ENCODE results near the gene CDH4.

CDH4 gene

GRCh38 chr20:61299104-61299503, 47.0 kb downstream of the CDH4 start:
- no peaks in the 10 kb centered on the region for H3K9me3 ChIP-seq (ENCODE audit: insufficient read depth, low read depth, low read length)
- no CpG with 5 or more reads among the region's 11 CpGs for WGBS (ENCODE audit: extremely low coverage, insufficient coverage, insufficient read length)
- no peak overlapping the region for H3K23ac ChIP-seq (ENCODE audit: low read length)
- H3K79me1 ChIP-seq (ENCODE audit: low read length): no peaks in the 10 kb centered on the region
- no peak overlapping the region for H3K4me3 ChIP-seq (ENCODE audit: low read depth, low read length)
- H3K4ac ChIP-seq (ENCODE audit: low read depth, low read length): no peak overlapping the region
- no peak overlapping the region for H2BK120ac ChIP-seq (ENCODE audit: insufficient read depth, low read length, poor library complexity)
- no peak overlapping the region for H4K8ac ChIP-seq (ENCODE audit: low read depth, low read length)
- DNase-seq: no peak
- no peak overlapping the region for H2AFZ ChIP-seq (ENCODE audit: insufficient read depth, low read length, poor library complexity)
- no peak overlapping the region for H3K4me2 ChIP-seq (ENCODE audit: low read length)
- no peak overlapping the region for H2AK5ac ChIP-seq (ENCODE audit: low read length)
- H4K12ac ChIP-seq (ENCODE audit: low read depth, low read length): no peak overlapping the region
- no peaks in the 10 kb centered on the region for H3K79me2 ChIP-seq (ENCODE audit: control insufficient read depth, insufficient read depth, low read length, poor library complexity)
- H3K36me3 ChIP-seq (ENCODE audit: control insufficient read depth in 1 of 2, insufficient read depth in 2 of 2, low read length in 2 of 2): no peaks in the 10 kb centered on the region
- H2BK12ac ChIP-seq (ENCODE audit: low read length): no peak overlapping the region
- no peaks in the 10 kb centered on the region for H3K27me3 ChIP-seq (ENCODE audit: insufficient read depth, low read length)
- H3K27ac ChIP-seq (ENCODE audit: low read depth, low read length): no peak overlapping the region
- no peaks in the 10 kb centered on the region for H3K4me1 ChIP-seq (ENCODE audit: control insufficient read depth in 1 of 2, insufficient read depth in 2 of 2, low read length in 2 of 2)
- no peak overlapping the region for H4K91ac ChIP-seq (ENCODE audit: low read depth, low read length)
- no peak overlapping the region for H3K18ac ChIP-seq (ENCODE audit: low read length)
- no peak overlapping the region for H3K14ac ChIP-seq (ENCODE audit: low read length)
- H3K9ac ChIP-seq (ENCODE audit: low read length): no peak overlapping the region
- no peak overlapping the region for H2BK5ac ChIP-seq (ENCODE audit: low read depth, low read length, poor library complexity)

- H2AK5ac ChIP-seq (ENCODE audit: low read length): no peak overlapping the region
- no peak overlapping the region for H4K91ac ChIP-seq (ENCODE audit: low read depth, low read length)
- H2BK5ac ChIP-seq (ENCODE audit: low read depth, low read length, poor library complexity): no peak overlapping the region
- no peaks in the 10 kb centered on the region for H3K36me3 ChIP-seq (ENCODE audit: control insufficient read depth in 1 of 2, insufficient read depth in 2 of 2, low read length in 2 of 2)
- no peak overlapping the region for H3K18ac ChIP-seq (ENCODE audit: low read length)
- no peak overlapping the region for H3K4ac ChIP-seq (ENCODE audit: low read depth, low read length)
- no peak overlapping the region for H4K8ac ChIP-seq (ENCODE audit: low read depth, low read length)
- no CpG with 5 or more reads among the region's 7 CpGs for WGBS (ENCODE audit: extremely low coverage, insufficient coverage, insufficient read length)
- no peak overlapping the region for H3K4me2 ChIP-seq (ENCODE audit: low read length)
- no peak overlapping the region for H2AFZ ChIP-seq (ENCODE audit: insufficient read depth, low read length, poor library complexity)
- H3K27me3 ChIP-seq (ENCODE audit: insufficient read depth, low read length): no peaks in the 10 kb centered on the region
- no peaks in the 10 kb centered on the region for H3K79me2 ChIP-seq (ENCODE audit: control insufficient read depth, insufficient read depth, low read length, poor library complexity)
- H3K14ac ChIP-seq (ENCODE audit: low read length): no peak overlapping the region
- no peak overlapping the region for H2BK12ac ChIP-seq (ENCODE audit: low read length)
- H2BK120ac ChIP-seq (ENCODE audit: insufficient read depth, low read length, poor library complexity): no peak overlapping the region
- H3K23ac ChIP-seq (ENCODE audit: low read length): no peak overlapping the region
- no peaks in the 10 kb centered on the region for H3K79me1 ChIP-seq (ENCODE audit: low read length)
- DNase-seq: no peak
- H3K27ac ChIP-seq (ENCODE audit: low read depth, low read length): no peak overlapping the region
- no peak overlapping the region for H3K9ac ChIP-seq (ENCODE audit: low read length)
- H4K12ac ChIP-seq (ENCODE audit: low read depth, low read length): no peak overlapping the region
- H3K4me1 ChIP-seq (ENCODE audit: control insufficient read depth in 1 of 2, insufficient read depth in 2 of 2, low read length in 2 of 2): no peaks in the 10 kb centered on the region
- H3K9me3 ChIP-seq (ENCODE audit: insufficient read depth, low read depth, low read length): peaks cover 1% of the 10 kb centered on the region
- no peak overlapping the region for H3K4me3 ChIP-seq (ENCODE audit: low read depth, low read length)
Observed at GRCh38 chr20:61299618-61300017, 47.6 kb downstream of the CDH4 start.

- Histone ChIP-seq H3K9ac (ENCODE audit: low read length) (no peak overlapping the region), H3K4me2 (ENCODE audit: low read length) (no peak overlapping the region), H3K27ac (ENCODE audit: low read depth, low read length) (no peak overlapping the region), H3K79me2 (ENCODE audit: control insufficient read depth, insufficient read depth, low read length, poor library complexity) (no peaks in the 10 kb centered on the region), H2BK120ac (ENCODE audit: insufficient read depth, low read length, poor library complexity) (no peak overlapping the region), H3K27me3 (ENCODE audit: insufficient read depth, low read length) (no peaks in the 10 kb centered on the region), H2AFZ (ENCODE audit: insufficient read depth, low read length, poor library complexity) (no peak overlapping the region), H3K4ac (ENCODE audit: low read depth, low read length) (no peak overlapping the region), H3K18ac (ENCODE audit: low read length) (no peak overlapping the region), H4K8ac (ENCODE audit: low read depth, low read length) (no peak overlapping the region), H3K23ac (ENCODE audit: low read length) (no peak overlapping the region), H3K36me3 (ENCODE audit: control insufficient read depth in 1 of 2, insufficient read depth in 2 of 2, low read length in 2 of 2) (no peaks in the 10 kb centered on the region), H3K4me3 (ENCODE audit: low read depth, low read length) (no peak overlapping the region), H2BK5ac (ENCODE audit: low read depth, low read length, poor library complexity) (no peak overlapping the region), H4K12ac (ENCODE audit: low read depth, low read length) (no peak overlapping the region), H2BK12ac (ENCODE audit: low read length) (no peak overlapping the region), H3K9me3 (ENCODE audit: insufficient read depth, low read depth, low read length) (peaks cover 4% of the 10 kb centered on the region), H4K91ac (ENCODE audit: low read depth, low read length) (no peak overlapping the region), H3K4me1 (ENCODE audit: control insufficient read depth in 1 of 2, insufficient read depth in 2 of 2, low read length in 2 of 2) (no peaks in the 10 kb centered on the region), H3K79me1 (ENCODE audit: low read length) (no peaks in the 10 kb centered on the region), H2AK5ac (ENCODE audit: low read length) (no peak overlapping the region), H3K14ac (ENCODE audit: low read length) (no peak overlapping the region)
- no CpG with 5 or more reads among the region's 14 CpGs for WGBS (ENCODE audit: extremely low coverage, insufficient coverage, insufficient read length)
- DNase-seq: no peak
Observed at GRCh38 chr20:61300293-61300692, 48.2 kb downstream of the CDH4 start.

GRCh38 chr20:61300709-61301108, 48.6 kb downstream of the CDH4 start:
- Histone ChIP-seq H3K27me3 (ENCODE audit: insufficient read depth, low read length) (no peaks in the 10 kb centered on the region), H3K4me1 (ENCODE audit: control insufficient read depth in 1 of 2, insufficient read depth in 2 of 2, low read length in 2 of 2) (no peaks in the 10 kb centered on the region), H3K18ac (ENCODE audit: low read length) (no peak overlapping the region), H2AK5ac (ENCODE audit: low read length) (no peak overlapping the region), H4K12ac (ENCODE audit: low read depth, low read length) (no peak overlapping the region), H2BK120ac (ENCODE audit: insufficient read depth, low read length, poor library complexity) (no peak overlapping the region), H3K23ac (ENCODE audit: low read length) (no peak overlapping the region), H3K14ac (ENCODE audit: low read length) (no peak overlapping the region), H3K9ac (ENCODE audit: low read length) (no peak overlapping the region), H3K79me2 (ENCODE audit: control insufficient read depth, insufficient read depth, low read length, poor library complexity) (no peaks in the 10 kb centered on the region), H3K36me3 (ENCODE audit: control insufficient read depth in 1 of 2, insufficient read depth in 2 of 2, low read length in 2 of 2) (no peaks in the 10 kb centered on the region), H3K79me1 (ENCODE audit: low read length) (no peaks in the 10 kb centered on the region), H3K27ac (ENCODE audit: low read depth, low read length) (no peak overlapping the region), H2AFZ (ENCODE audit: insufficient read depth, low read length, poor library complexity) (no peak overlapping the region), H2BK5ac (ENCODE audit: low read depth, low read length, poor library complexity) (no peak overlapping the region), H3K4ac (ENCODE audit: low read depth, low read length) (no peak overlapping the region), H3K4me2 (ENCODE audit: low read length) (no peak overlapping the region), H3K9me3 (ENCODE audit: insufficient read depth, low read depth, low read length) (peaks cover 4% of the 10 kb centered on the region), H3K4me3 (ENCODE audit: low read depth, low read length) (no peak overlapping the region), H4K8ac (ENCODE audit: low read depth, low read length) (no peak overlapping the region), H4K91ac (ENCODE audit: low read depth, low read length) (no peak overlapping the region), H2BK12ac (ENCODE audit: low read length) (no peak overlapping the region)
- no CpG with 5 or more reads among the region's 10 CpGs for WGBS (ENCODE audit: extremely low coverage, insufficient coverage, insufficient read length)
- DNase-seq: no peak
